Skeletal muscle satellite cell (primary cell): ENCODE measurements around the gene VPS37C.
"Not testable (repeated sequence)": the region's sequence is repeated elsewhere in the genome, so short reads cannot be mapped to it uniquely, and the experiment has no call there.

Experiments used
- H3K27me3 ChIP-seq: 2 replicates; pipeline ENCODE4 v1.7.0; 2013; ENCODE audit warnings: low read length; ENCODE audit not compliant: control insufficient read depth, insufficient read depth
- H3K36me3 ChIP-seq: 2 replicates; pipeline ENCODE4 v1.7.0; 2013; ENCODE audit warnings: mild to moderate bottlenecking, control low read depth, low read length; ENCODE audit not compliant: insufficient read depth
- H3K4me1 ChIP-seq: 2 replicates; pipeline ENCODE4 v1.7.0; 2013; ENCODE audit warnings: low read length; ENCODE audit not compliant: control insufficient read depth, insufficient read depth
- H3K4me2 ChIP-seq: 2 replicates; pipeline ENCODE4 v1.7.0; 2013; ENCODE audit warnings: mild to moderate bottlenecking, low read length
- H3K4me3 ChIP-seq: 2 replicates; pipeline ENCODE4 v1.7.0; 2013; ENCODE audit warnings: low read length
- H3K9ac ChIP-seq: 2 replicates; pipeline ENCODE4 v1.7.0; 2013; ENCODE audit warnings: mild to moderate bottlenecking, low read depth, low read length, moderate library complexity
- H3K9me3 ChIP-seq: replicated peaks from 2 replicates; pipeline ENCODE4 v1.7.0; 2013; ENCODE audit warnings: mild to moderate bottlenecking, control low read depth, low read length

The VPS37C gene

GRCh38 chr11:61194981-61195695 lies 33.9 kb upstream of the VPS37C start:
- Histone ChIP-seq H3K36me3 (no peaks in the 10 kb centered on the region), H3K4me2 (no peak overlapping the region), H3K9ac (no peak overlapping the region), H3K27me3 (peaks cover 51% of the 10 kb centered on the region), H3K9me3 (peaks cover 3% of the 10 kb centered on the region), H3K4me1 (no peaks in the 10 kb centered on the region), H3K4me3 (no peak overlapping the region)

GRCh38 chr11:61194169-61194671 lies 33.0 kb upstream of the VPS37C start:
- H3K9me3 ChIP-seq = peaks cover 3% of the 10 kb centered on the region
- no peak overlapping the region for H3K9ac ChIP-seq
- no peaks in the 10 kb centered on the region for H3K36me3 ChIP-seq
- H3K27me3 ChIP-seq = peaks cover 55% of the 10 kb centered on the region
- H3K4me3 ChIP-seq = no peak overlapping the region
- no peak overlapping the region for H3K4me2 ChIP-seq
- H3K4me1 ChIP-seq = no peaks in the 10 kb centered on the region

- peaks cover 49% of the 10 kb centered on the region for H3K27me3 ChIP-seq
Observed at GRCh38 chr11:61193596-61193995, 32.4 kb upstream of the VPS37C start.

GRCh38 chr11:61189933-61190332 lies 28.7 kb upstream of the VPS37C start:
- Histone ChIP-seq H3K4me1 (no peaks in the 10 kb centered on the region), H3K36me3 (no peaks in the 10 kb centered on the region), H3K9me3 (no peaks in the 10 kb centered on the region), H3K9ac (no peak overlapping the region), H3K4me2 (no peak overlapping the region), H3K4me3 (no peak overlapping the region), H3K27me3 (peaks cover 27% of the 10 kb centered on the region)

More at GRCh38 chr11:61193596-61193995, 32.4 kb upstream of the VPS37C start:
- Histone ChIP-seq H3K4me1 (no peaks in the 10 kb centered on the region), H3K9me3 (no peaks in the 10 kb centered on the region), H3K9ac (no peak overlapping the region), H3K36me3 (no peaks in the 10 kb centered on the region), H3K4me2 (no peak overlapping the region), H3K4me3 (no peak overlapping the region)

- Histone ChIP-seq H3K9me3 (no peaks in the 10 kb centered on the region), H3K27me3 (peaks cover 14% of the 10 kb centered on the region), H3K9ac (no peak overlapping the region), H3K4me3 (no peak overlapping the region), H3K4me2 (no peak overlapping the region), H3K4me1 (no peaks in the 10 kb centered on the region), H3K36me3 (no peaks in the 10 kb centered on the region)
Observed at GRCh38 chr11:61187505-61188130, 26.4 kb upstream of the VPS37C start.

- H3K9ac ChIP-seq = no peak overlapping the region
- H3K36me3 ChIP-seq = no peaks in the 10 kb centered on the region
- peaks cover 16% of the 10 kb centered on the region for H3K27me3 ChIP-seq
- no peaks in the 10 kb centered on the region for H3K9me3 ChIP-seq
- H3K4me2 ChIP-seq = no peak overlapping the region
- no peaks in the 10 kb centered on the region for H3K4me1 ChIP-seq
- no peak overlapping the region for H3K4me3 ChIP-seq
Observed at GRCh38 chr11:61186504-61186903, 25.3 kb upstream of the VPS37C start.

DNA sequence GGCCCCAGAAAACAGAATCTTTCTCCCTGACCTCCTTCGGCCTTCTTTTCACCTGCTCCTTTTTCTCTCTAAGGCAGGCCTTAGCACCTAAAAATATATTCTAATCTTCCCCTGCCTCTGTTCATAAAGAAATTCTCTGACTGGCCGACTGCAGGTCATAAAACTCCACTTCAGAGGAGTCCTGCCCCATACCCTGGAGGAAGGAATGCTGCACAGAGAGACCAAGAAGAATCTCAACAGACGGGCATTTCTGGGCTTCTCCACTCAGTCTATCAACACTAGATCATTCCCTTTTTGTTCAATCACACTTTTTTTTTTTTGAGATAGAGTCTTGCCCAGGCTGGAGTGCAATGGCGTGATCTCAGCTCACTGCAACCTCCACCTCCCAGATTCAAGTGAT lies 22.4 kb upstream of the VPS37C start:
- Histone ChIP-seq H3K9me3 (no peaks in the 10 kb centered on the region), H3K9ac (no peak overlapping the region), H3K36me3 (no peaks in the 10 kb centered on the region), H3K4me1 (no peaks in the 10 kb centered on the region), H3K27me3 (peaks cover 12% of the 10 kb centered on the region), H3K4me3 (no peak overlapping the region), H3K4me2 (no peak overlapping the region)

DNA sequence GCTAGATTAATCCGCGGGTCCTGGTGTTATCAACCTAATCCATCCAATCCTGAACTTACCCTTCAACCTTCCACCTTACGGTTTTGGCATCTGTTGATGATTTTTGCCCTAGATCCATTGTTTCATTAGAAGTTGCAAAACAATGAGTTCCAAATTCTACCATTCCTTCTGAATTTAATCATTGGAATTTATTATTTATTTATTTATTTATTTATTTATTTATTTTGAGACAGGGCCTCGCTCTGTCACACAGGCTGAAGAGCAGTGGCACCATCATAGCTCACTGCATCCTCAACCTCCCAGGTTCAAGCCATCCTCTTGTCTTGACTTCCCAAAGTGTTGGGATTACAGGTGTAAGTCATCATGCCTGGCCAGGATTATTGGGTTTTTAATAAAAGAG lies 20.3 kb upstream of the VPS37C start:
- Histone ChIP-seq H3K36me3 (no peaks in the 10 kb centered on the region), H3K9me3 (no peaks in the 10 kb centered on the region), H3K4me3 (no peak overlapping the region)

GRCh38 chr11:61180205-61180604 lies 19.0 kb upstream of the VPS37C start:
- H3K4me1 ChIP-seq, H3K9ac ChIP-seq, H3K9me3 ChIP-seq, H3K4me3 ChIP-seq, H3K4me2 ChIP-seq, H3K36me3 ChIP-seq: not testable (repeated sequence)
- H3K27me3 ChIP-seq = peaks cover 32% of the 10 kb centered on the region

More for the DNA sequence above, 20.3 kb upstream of the VPS37C start:
- Histone ChIP-seq H3K27me3 (peaks cover 19% of the 10 kb centered on the region), H3K9ac (no peak overlapping the region), H3K4me1 (no peaks in the 10 kb centered on the region), H3K4me2 (no peak overlapping the region)

- no peaks in the 10 kb centered on the region for H3K36me3 ChIP-seq
- H3K9ac ChIP-seq = no peak overlapping the region
- no peak overlapping the region for H3K4me2 ChIP-seq
- H3K9me3 ChIP-seq = no peaks in the 10 kb centered on the region
- no peaks in the 10 kb centered on the region for H3K4me1 ChIP-seq
- no peak overlapping the region for H3K4me3 ChIP-seq
- peaks cover 61% of the 10 kb centered on the region for H3K27me3 ChIP-seq
Observed at GRCh38 chr11:61176446-61176845, 15.2 kb upstream of the VPS37C start.

DNA sequence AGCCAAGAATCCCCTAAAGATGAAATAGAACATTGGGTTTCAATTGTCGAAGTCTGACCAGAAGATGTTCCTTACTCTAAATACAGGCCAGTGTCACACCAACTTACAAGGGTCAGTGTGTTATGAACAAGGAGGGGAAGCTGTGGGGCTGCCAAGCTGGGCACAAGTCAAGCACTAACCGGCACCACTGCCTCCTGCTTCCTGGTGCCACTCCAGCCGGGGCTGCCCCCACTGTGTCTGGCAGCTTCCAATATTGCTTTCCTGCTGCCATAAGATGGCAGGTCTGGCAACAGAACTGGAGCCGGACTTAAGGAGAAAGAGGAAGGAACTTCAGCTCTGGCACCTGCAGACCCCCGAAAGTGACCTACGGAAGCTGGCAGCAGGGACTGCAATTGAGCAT lies 13.7 kb upstream of the VPS37C start:
- H3K4me2 ChIP-seq = no peak overlapping the region
- no peaks in the 10 kb centered on the region for H3K4me1 ChIP-seq
- H3K9ac ChIP-seq = no peak overlapping the region
- peaks cover 67% of the 10 kb centered on the region for H3K27me3 ChIP-seq
- no peaks in the 10 kb centered on the region for H3K36me3 ChIP-seq
- H3K9me3 ChIP-seq = no peaks in the 10 kb centered on the region
- no peak overlapping the region for H3K4me3 ChIP-seq

- Histone ChIP-seq H3K9me3 (no peaks in the 10 kb centered on the region), H3K36me3 (no peaks in the 10 kb centered on the region), H3K27me3 (peaks cover 67% of the 10 kb centered on the region), H3K4me2 (no peak overlapping the region), H3K9ac (no peak overlapping the region), H3K4me1 (no peaks in the 10 kb centered on the region), H3K4me3 (no peak overlapping the region)
Observed at GRCh38 chr11:61174273-61174672, 13.0 kb upstream of the VPS37C start.
